HG02571 (cell line): ENCODE results near the gene C17orf78.
"Not testable (repeated sequence)": the region's sequence is repeated elsewhere in the genome, so short reads cannot be mapped to it uniquely, and the experiment has no call there.

Source experiments
- ATAC-seq: cut with Tn5 transposase; IDR thresholded peaks from one replicate; pipeline ENCODE4 v1.9.1; 2021; ENCODE audit warnings: mild to moderate bottlenecking, moderate library complexity; ENCODE audit not compliant: unreplicated experiment

C17orf78 gene

DNA sequence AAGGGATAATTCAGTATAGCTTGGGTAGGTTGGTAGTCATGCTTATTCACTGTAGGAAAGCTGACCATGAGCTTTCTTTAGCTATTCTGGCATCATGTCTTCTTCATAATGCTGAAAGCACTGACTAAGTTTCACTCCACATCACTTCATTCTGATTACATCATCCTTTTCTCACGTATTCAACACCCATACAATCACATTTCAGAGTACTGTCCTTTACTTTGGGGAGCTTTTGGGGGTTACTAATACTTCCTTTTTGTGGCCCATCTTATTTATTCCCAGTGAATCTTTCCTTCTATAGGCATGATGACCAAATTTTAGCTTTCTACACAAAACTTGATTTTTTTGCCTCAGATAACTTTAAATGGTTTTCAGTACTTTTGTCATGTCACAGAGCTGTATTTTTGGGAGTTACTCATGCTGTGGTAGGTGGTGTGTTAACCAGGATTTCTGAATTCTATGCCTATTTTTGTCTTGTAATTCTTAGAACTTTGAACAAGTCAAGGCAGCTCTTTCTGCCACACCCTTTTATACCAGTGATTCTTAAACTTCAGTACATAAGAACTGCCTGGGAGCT is 54.4 kb downstream of the C17orf78 start:
- no peak for ATAC-seq

DNA sequence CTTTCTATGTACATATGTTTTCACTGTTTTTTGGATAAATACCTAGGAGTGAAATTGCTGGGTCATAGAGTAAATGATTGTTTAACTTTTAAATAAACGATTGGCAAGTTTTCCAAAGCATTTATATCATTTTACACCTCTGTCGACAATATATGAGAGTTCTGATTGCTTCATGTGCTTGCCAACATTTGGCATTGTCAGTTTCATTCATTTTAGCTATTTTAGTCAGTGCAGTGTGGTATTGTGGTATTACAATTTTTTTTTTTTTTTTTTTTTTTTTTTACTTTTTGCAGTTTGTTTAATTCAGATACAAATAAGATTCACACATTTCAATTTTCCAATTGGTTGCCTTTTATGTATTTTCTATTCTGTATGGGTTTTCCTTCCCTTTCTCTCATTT is 56.9 kb downstream of the C17orf78 start:
- no peak for ATAC-seq

DNA sequence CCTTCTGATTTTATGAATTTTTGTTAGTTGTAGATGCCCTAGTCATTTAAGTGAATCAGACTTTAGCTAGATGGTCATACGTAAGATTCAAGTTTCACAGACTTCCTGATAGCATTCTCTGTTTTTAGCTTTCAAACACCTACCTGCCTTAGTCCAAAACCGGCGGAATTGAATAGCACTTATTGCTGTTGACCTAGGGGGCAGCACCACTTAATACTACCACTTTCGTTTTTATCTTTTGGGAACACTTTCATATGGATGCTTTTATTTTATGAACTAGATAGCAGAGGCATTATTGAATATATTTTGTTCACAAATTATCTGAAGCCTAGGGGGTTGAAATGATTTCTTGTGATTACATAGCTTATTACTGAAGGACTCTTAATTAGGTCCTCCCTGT is 62.4 kb downstream of the C17orf78 start:
- ATAC-seq, result no peak

DNA sequence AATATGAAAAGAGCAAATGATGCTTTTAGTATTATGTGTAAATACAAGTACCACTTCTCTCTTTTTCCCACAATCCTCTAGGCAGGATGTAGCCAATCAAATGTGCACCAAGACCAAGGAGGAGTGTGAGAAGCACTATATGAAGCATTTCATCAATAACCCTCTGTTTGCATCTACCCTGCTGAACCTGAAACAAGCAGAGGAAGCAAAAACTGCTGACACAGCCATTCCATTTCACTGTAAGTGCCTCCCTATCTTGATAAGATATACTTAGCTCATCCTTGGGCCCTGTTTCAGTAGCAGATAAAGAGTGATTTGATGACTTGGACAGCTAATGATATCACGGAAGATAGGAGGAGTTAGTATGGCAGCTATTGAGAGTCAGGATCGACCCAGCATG is 64.6 kb downstream of the C17orf78 start:
- no peak for ATAC-seq

DNA sequence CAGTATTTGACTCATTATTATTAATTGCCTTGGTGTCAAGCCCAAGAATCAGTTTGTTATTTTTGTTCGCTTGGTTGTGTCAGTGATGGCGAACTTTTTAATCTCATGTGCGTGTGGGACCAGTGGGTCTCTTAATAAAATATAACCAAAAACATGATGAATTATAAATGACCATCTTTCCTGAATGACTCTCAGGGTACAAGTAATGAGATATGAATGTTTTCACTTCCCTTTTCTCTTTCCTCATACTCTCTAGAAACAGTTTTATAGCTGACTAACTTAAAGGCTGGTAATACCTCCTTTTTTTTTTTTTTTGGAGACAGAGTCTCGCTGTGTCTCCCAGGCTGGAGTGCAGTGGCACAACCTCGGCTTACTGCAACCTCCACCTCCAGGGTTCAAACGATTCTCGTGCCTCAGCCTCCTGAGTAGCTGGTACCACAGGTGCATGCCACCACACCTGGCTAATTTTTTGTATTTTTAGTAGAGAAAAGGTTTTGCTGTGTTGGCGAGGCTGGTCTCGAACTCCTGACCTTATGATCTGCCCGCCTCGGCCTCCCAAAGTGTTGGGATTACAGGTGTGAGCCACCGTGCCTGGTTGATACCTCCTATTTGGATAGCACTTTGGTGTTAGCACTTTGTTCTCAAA is 65.7 kb downstream of the C17orf78 start:
- ATAC-seq, result not testable (repeated sequence)
